Activated CD4-positive, alpha-beta T cell treated with anti-CD3 and anti-CD28 coated beads, Interleukin-2, Interleukin-6, amounts not matched to agents 100 ng/mL and 50 ng/mL, durations not matched to agents 16 hours and 8 hours (primary cell): ENCODE data around the gene COMTD1.
"Not testable (repeated sequence)": the region's sequence is repeated elsewhere in the genome, so short reads cannot be mapped to it uniquely, and the experiment has no call there.

ENCODE experiments used
- DNase-seq: peaks from one replicate; pipeline ENCODE4 v3.0.0-alpha.2; 2020

The COMTD1 gene

DNA sequence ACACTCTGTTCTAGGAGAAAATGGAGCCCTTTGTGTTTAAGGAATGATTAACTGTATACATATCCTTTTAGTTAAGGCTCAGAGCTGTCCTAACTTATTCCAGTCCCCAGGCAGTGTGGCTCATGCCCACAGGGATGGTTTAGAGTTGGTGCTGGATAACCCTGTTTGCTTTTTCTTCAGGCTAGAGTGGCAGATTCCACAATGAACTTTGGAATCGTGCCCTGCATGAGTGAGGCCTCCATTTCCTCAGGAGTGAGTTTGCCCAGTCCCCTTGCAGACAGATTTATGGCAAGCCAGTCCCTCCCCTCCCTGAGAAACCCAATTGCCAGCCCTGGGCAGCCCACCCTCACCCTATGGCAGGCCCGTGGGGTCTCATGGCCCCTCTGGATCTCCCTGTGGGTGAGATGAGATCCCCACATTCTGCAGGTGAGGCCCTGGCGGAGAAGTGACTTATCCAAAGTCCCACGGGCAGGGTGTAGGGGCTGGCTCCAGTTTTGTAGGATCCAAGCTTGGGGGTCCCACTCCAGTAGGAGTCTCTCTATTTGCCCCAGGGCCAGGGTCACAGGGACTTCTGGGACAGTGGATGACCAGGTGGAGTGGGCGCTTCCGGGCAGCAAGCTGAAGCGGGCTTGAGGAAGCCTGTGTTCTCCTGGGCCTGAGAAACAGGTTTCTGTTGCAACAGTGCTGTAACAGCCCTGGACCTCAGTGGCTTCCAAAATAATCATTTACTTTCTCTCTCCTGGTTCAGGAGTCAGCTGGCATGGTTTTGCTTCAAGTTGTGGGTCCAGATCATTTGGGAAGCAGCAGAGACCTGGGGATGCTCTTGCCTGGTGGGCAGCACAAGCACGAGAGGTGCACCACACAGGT is 9.0 kb upstream of the COMTD1 start:
- DNase-seq: no peak

DNA sequence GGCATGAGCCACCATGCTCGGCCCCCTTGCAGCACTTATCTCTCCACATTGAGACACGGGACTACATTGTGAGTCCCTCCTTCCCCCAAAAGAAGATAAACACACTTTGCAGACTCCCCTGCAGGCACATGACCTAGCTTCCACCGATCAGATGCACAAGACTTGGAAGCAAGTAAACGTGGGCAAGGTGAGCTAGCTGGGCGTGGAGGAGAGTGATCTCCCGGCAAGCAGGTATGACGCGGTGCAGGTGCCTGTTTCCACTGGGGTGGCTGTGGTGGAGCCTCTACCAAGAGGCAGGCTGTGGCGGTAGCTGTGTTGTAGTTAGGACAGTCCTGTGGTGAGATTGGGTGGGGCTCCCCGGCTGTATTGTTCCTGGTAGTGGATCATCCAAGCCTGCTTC is 7.7 kb upstream of the COMTD1 start:
- no peak for DNase-seq

DNA sequence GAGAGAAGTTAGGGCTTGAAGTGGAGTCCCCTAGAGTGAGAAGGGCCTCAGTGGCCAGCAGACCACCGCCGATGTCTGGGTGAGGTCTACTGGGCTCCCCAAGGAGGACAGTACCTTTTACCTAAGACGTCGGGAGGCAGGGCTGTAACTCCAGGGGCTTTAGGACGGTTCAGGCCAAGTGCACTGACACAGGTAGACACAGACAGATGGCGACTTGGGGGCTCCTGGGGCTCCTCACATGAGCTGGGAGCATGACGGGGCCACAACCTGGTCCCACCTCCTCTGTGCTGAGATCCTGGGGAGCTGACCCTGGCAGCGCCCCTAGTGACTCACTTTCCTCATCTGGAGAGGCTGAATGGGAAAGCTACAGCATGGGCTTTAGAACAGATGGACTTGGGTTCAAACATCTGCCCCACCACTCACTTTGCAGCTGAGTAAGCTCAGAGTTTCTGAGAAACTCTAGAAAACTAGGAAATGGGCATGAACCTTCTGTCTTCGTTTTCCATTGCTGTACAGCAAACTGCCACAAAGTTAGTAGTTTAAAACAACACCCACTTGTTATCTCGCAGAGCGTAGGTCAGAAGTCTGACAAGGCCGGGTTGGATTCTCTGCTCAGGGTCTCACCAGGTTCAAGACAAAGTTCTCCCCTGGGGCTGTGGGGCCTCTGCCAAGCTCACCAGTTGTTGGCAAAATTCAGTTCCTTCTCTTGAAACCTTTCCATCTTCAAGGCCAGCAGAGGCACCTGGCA is 4.7 kb upstream of the COMTD1 start:
- no peak for DNase-seq

DNA sequence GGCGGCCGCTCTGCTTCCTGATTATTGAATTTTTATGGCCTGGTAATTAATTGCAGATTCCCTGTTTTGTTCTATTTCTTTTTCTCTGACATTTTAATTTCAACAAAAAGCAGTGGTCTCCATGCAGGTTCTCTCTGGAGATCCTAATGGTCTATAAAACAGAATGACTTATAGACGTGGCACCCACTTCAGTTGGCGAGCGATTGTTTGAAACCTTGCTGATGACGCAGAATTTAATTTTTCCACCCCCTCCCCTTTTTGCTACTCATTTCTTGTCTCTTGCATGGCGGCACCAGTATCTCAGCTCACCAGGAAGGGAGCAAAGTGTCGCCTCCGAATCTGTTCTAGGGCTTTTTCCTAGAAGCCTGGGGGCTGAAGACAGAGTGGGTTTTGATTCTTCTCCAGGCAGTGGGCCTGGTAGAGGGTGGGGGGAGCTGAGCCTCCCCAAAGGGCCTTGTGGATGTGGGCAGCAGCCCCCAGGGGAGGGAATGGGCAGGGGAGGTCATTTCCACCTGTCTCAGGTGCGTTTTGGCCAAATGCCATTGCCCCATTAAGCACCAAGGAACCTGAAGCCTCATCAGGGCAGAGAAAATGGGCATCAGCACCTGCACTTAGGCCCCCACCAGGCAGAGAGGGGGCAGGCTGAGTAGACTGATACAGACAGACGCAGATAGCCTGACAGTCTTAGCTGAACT is 3.5 kb upstream of the COMTD1 start:
- no peak for DNase-seq

DNA sequence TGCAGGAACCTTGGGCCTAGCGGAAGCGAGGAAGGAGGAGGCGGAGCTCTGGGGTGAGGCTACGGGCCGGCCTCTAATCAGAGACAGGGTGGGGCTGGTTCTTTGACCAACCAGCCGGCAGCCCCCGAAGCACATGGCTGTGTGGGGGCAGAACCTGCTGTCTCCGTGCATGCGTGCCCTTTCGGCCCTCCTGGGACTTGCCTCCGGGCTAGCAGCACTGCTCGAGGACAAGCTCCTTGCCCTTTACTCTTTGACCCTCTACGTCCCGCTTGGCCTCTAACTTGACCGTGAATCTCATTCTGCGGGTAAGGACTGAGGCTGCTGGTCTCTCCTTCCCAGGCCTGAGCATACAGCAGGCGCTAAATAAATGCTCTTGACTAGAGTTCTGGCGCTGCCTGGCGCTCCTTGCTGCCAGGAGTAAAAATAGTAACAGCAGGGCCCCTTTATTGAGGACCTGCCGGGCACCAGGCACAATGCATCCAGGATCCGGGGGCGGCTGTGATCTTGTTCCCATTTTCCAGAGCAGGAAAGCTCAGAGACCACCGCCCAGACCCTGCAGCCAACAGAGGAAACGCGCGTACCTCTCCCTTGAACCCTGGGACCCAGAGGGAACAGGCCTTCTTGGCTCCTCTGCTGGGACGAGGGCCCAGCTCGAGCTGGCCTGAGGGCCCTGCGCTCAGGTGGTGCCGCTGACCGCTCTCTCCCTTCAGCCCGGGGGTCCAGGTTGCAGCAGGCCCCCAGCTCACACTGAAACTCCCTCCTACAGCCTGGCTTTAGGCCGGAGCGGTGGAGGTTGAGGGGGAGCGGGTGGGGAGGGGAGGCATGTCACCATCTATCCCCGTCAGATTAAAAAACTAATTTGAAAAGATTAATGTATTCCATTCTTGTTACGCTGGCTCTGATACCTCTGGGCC is 2.7 kb upstream of the COMTD1 start:
- DNase-seq: no peak

DNA sequence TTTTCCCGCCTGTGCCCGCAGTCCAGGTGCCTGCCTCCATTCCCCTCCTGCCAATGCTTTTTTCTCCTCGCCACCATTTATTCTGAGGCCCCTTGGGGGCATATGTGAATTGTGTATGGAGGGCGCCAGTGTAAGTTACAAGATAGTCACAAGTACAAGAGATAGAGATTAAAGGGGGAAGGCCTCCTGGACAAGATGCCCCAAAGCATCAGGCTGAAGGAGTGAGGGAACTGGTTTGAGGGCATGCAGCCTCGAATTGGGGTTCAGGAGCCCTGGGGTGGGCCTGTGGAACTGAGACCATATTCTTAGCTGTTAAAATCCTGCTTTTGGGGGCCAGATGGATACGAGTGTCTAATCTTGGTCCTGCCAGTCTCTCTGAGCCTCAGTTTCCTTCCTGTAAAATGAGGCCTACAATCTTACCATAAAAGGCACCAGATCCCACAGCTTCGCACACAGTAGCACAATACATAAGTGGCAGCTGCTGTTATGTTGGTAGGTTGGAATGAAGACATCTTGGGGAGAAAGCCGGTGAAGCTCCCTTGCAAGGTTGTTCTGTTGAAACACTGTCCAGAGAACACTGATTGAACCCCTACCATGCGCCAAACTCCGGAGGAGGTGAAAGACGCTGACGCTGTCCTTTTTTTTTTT is 545 bp upstream of the COMTD1 start:
- DNase-seq: no peak

DNA sequence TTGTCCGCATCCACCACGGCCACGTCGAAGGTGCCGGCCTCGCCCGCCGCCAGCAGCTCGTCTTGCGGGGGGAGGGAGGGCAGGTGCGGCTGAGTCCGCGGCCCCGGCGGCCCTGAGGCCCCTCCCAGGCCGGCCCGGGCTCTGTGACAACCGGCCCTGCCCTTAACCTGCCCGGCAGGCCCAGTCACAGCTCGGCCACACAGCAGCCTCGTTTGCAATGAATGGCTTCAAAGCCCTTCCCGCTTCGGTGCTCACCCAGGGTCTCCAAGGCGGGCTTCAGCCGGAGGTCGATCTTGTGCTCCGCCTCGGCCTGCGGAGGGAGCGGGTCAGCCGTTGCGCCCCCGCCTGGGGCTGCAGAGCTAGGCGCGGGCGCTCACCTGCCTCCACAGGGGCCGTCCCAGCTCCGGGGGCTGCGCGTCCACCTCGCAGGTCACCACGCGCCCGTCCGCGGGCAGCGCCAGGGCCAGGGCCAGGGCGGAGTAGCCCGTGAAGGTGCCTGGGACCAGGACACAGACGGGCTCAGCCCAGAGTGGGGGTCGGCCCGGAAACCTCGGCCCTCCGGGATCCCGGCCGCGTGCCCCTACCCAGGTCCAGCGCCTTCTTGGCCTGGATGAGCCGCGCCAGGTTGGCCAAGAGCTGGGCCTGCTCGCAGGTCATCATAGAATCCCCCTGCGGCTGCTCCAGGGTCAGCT is 928 bp downstream of the COMTD1 start:
- no peak for DNase-seq

DNA sequence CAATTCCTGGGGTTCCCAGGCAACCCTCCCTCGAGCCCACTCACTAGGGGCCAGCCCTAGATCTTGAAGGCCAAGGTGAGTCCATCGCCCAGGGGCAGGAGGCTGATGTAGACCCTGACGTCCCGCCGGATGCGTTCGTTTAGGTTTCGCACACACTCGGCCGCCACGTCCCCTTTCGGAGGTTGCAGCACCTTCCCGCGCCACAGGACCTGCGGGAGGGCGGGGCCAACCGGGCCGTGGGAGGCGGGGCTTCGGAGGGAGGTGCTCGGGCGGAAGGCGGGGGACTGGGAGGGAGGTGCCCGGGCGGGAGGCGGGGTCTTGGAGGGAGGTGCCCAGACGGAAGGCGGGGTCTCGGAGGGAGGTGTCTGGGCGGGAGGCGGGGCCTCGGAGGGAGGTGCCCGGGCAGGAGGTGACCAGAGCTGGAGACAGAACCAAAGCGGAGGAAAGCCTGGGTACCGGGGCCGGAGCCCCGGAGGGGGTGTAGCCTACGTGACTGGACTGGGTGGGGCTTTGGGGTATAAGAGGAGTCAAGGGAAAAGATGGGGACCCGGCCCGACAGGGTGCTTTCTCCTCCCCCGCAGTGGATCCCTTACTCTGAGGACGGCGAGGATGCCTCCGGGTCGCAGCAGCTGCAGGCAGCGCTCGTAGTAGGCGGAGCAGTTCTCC is 1.6 kb downstream of the COMTD1 start:
- peak; percentile 100 for DNase-seq

DNA sequence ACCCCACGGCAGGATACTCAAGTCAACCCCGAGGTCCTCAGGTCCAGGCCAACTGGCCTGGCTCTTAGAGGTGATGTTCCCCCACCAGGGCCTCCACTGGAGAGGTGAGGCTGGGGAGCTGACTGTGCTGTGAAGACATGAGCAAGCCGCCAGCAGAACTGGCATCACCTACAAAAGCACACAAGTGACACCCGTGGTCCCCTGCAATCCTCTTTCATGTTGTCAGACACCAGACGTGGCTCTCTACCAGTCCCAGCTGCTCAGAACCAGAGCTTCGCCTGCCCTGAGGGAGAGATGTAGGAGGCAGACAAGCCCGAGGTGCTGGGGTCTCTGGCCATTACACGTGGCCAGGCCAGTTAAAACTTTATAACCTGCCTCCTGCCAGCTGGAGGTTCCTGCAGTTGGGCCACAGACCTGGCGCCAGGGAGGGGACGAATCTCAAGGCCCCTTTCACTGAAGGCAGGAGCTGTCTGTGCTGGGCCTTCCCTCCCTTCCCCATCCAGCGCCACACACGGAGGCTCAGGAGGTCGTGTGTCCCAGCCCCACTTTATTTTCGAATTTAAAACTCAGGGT is 2.2 kb downstream of the COMTD1 start:
- peak; percentile 15 for DNase-seq

DNA sequence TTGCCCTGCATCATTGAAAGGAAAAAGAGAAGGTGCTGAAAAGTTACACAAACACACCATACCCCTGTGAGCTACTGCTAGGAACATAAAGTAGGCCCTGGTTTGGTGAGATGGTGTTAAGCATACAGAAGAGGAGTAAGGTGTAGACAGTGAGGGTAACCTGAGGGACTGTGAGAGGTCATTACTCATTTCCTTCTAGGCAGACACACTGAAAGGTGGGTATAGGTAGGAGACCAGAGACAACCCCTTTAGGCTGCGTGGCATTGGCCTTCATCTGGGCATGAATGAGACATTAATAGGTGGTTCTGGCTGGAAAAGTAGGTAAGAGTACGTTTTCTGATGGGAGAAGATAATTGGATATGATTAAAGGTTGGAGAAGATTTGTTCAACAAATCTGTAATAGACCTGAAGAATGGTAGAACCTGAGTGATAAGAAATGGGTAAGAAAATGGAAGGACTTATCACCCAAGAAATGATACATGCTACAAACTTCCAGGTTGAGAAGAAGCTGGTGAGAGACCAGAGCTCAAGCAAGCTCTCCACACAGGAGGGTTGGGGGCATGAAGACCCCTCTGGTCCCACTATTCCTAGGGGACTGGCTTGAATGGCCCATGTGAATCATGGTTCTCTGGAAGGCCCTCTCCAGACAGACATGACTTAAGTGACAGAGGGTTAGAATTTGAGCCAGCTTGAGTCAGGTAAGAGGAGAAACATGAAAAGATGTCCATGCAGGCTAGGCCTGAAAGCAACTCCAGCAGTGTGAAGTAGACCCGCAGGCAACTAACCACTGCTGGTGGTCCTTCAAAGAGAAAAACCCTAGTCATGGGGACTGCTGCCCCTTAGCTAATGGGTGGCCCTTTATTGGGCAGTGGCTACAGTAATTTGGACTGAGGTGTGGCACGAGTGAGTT is 3.8 kb downstream of the COMTD1 start:
- no peak for DNase-seq

DNA sequence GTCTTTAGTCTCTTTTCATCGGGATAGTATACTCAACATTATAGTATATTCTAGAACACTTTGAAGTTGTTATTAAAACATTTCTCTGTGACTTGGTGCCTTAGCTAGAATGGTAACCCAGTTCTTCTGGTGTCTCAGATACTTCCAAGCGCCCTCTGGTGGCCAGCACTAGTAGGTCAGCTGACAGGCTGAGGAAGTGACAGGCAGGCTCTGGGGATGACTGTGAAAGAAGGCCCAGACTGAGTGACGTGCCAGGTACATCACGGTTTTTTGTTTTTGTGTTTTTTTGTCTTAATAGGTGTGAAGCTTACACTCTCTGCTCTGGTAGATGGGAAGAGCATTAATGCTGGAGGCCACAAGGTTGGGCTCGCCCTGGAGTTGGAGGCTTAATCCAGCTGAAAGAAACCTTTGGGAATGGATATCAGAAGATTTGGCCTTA is 5.1 kb downstream of the COMTD1 start:
- DNase-seq: peak; percentile 95

DNA sequence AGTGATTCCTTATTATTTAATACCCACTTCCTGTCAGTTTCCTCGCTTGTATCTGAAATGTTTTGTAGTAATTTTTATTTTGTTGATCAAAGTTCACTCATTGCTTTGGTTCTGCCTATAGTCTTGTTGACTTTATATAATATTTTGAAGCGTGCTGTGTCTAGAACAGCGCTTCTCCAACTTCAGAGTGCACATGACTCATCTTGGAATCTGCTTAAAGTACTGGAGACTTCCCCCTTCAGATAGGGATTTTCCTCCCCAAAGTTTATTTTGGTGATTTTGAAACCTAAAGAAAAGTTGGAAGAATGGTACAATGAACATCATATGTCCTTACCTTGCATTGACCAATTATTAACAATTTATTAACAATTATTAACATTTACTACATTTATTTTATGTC is 5.8 kb downstream of the COMTD1 start:
- no peak for DNase-seq

DNA sequence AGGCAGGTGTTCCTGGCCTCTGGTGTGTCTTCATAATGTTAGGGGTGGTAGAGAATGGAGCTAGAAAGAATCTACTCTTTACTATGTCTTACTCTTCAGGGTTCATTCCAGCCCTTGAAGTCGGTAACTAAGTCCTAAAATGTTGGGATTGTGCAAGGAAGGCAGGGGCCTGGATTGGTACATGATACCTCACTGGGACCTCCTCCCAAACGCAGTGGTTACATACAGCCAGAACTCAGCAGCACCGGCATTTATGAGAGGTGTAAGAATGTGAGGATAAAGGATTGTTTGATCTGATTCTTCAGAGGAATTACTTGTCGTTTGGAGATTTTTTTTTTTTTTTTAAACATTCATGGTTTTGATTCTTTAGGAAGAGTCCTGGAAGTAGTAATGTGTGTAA is 6.9 kb downstream of the COMTD1 start:
- no peak for DNase-seq

DNA sequence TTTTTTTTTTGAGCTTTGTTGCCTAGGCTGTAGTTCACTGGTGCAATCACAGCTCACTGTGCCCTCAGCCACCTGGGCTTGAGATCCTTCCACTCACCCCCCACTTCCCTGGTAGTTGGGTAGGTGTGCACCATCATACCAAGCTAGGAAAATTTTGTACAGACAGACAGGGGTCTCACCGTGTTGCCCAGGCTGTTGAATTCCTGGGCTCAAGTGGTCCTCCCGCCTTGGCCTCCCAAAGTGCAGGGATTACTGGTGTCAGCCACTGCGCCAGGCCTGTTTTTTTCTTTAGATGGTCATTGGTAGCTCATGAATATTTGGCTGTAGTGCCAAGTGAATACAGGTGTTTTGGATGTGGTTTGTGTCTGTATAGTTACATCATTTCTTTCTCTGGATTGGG is 7.5 kb downstream of the COMTD1 start:
- DNase-seq: no peak

DNA sequence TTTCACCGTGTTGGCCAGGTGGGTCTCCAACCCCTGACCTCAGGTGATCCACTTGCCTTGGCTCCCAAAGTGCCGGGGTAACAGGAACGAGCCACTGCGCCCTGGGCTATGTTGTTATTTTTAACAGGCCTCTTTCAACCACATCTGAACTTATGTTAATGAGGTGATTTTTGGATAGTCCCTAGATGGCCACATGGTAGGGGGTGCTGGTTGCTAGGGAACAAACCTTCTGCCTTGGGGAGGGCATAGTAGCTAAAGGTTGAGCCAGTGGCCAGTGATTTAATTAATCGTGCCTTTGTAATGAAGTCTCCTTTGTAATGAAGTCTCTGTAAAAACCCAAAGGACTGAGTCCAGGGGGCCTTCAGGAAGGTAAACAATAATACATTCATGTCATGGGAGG is 9.1 kb downstream of the COMTD1 start:
- DNase-seq: no peak

DNA sequence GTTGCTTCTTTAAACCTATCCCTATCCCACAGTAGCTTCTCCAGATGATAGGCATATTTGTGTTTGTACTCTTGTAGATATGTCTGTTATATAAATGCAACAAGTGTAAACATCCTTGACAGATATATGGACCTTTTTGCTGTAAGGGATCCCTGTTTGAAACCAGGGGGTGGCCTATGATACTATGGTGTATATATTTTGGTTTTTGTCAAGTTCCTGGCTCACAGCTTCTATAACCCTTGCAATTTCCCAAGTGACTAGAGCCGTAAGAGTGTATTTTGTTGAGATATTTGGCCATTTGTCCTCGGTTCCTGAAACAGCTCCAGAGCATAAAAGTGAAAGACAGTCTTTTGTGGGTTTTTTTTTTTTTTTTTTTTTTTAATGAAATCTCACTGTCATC is 9.7 kb downstream of the COMTD1 start:
- DNase-seq: no peak

DNA sequence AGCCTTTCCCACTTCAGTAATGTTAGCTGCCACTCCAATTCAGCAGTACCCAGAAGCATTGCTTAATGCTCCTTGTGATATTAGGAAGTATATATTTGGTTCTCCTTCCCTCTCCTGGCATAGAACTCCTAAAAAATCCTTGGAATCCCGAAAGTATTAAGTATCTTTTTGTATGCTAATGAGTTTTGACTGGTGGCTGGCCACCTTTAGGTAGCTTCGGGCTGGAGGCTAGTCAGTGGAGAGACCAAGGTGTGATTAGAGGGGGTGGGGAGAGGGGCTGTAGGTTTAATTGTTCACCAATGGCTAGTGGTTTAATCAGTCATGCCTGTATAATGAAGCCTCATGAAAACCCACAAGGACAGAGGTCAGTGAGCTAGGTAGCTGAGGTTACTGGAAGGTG is 12.2 kb downstream of the COMTD1 start:
- DNase-seq: no peak

DNA sequence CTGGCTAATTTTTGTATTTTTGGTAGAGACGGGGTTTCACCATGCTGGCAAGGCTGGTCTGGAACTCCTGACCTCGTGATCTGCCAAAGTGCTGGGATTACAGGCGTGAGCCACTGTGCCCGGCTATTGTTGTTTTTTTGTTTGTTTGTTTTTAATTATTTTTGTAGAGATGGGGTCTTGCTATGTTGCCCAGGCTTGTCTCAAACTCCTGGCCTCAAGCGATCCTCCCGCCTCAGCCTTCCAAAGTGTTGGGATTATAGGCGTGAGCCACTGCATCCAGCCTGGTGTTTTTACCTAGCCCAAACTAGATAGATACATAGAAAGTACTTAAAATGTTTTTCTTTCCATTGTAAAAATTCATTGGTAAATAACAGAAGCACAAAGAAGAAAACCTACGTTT is 14.3 kb downstream of the COMTD1 start:
- DNase-seq: not testable (repeated sequence)

DNA sequence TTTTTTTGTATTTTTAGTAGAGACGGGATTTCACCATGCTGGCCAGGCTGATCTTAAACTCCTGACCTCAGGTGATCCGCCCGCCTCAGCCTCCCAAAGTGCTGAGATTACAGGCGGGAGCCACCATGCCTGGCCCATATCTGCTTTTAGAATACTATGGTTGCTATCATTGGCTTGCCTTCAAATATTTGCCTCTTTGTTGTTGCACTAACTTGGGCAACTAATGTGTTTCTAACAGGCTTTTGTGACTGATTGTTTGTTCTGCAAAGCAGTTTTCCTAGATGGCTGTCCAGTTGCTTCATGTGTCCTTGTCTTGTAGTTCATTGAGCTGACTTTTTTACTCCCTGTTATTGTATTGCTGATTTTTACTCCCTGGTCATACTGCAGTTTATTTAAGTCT is 15.5 kb downstream of the COMTD1 start:
- DNase-seq: no peak
